ENCODE data around the gene P2RX1.
"Not testable (repeated sequence)": the region's sequence is repeated elsewhere in the genome, so short reads cannot be mapped to it uniquely, and the experiment has no call there.

P2RX1 gene

DNA sequence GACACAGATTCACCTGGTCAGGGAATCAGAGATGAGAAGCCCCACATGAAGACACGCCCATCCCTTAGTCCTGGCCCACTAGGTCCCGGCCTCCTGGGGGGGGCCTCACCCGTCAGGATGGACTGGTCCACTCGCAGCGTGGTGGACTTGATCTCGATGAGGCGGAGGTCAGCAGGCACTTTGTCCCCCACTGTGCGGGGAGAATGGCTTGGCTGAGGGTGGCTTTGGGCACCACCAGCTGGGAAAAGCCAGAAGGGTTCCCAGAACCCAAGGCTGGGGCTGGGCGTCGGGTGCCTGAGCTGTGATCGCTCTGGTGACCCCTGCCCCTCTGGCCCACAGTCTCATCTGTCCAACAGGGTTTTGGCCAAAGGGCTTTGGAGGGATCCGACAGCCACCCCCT is 34.3 kb upstream of the P2RX1 start:
- no peaks in the 10 kb centered on the region for H3K9me3 ChIP-seq (ENCODE audit: low read length)
- no peak overlapping the region for H3K27ac ChIP-seq (ENCODE audit: low read depth, low read length)
- no peaks in the 10 kb centered on the region for H3K4me1 ChIP-seq (ENCODE audit: insufficient read depth, low read length)
- H3K27me3 ChIP-seq (ENCODE audit: control insufficient read depth in 1 of 2, insufficient read depth in 2 of 2, low read length in 2 of 2), result no peaks in the 10 kb centered on the region
- H3K4me3 ChIP-seq (ENCODE audit: low read depth in 1 of 2, low read length in 2 of 2), result no peak overlapping the region
- no peaks in the 10 kb centered on the region for H3K36me3 ChIP-seq (ENCODE audit: insufficient read depth, low read length)
- H3K9ac ChIP-seq (ENCODE audit: low read length), result no peak overlapping the region

DNA sequence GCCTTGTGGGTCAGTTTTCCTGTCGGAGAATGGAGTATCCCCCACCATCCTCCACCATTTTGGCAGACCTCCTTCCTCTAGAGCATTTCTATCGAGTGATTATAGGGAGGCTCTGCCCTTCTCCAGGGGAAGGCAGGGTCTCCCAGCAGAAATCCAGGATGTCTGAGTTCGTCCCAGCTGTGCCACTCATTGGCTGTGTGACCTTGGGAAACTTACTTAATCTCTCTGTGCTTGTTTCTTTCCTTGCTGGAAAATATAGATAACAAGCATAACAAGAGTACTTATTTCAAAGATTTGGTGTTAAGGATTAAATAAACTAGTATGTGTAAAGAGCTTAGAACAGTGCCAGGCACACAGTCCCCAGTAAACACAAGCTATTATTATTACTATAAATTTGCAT is 33.2 kb upstream of the P2RX1 start:
- Histone ChIP-seq H3K9me3 (ENCODE audit: low read length) (no peaks in the 10 kb centered on the region), H3K27ac (ENCODE audit: low read depth, low read length) (no peak overlapping the region), H3K4me1 (ENCODE audit: insufficient read depth, low read length) (peaks cover 2% of the 10 kb centered on the region), H3K27me3 (ENCODE audit: control insufficient read depth in 1 of 2, insufficient read depth in 2 of 2, low read length in 2 of 2) (no peaks in the 10 kb centered on the region), H3K4me3 (ENCODE audit: low read depth in 1 of 2, low read length in 2 of 2) (no peak overlapping the region), H3K9ac (ENCODE audit: low read length) (no peak overlapping the region), H3K36me3 (ENCODE audit: insufficient read depth, low read length) (no peaks in the 10 kb centered on the region)

DNA sequence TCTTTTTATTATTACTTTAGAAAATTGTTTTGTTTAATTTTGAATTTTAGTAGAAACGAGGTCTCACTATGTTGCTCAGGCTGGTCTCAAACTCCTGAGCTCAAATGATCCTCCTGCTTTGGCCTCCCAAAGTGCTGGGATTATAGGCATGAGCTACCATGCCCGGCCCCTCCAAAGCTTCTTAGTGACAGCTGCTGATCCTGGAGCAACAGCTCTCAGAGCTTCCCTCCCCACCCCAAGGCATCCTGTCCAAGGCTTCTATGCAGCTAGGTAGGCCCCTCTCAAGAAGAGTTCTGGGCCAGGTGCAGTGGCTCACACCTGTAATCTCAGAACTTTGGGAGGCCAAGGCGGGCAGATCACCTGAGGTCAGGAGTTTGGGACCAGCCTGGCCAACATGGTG is 32.3 kb upstream of the P2RX1 start:
- not testable (repeated sequence) for H3K9me3 ChIP-seq (ENCODE audit: low read length); H3K4me1 ChIP-seq (ENCODE audit: insufficient read depth, low read length); H3K9ac ChIP-seq (ENCODE audit: low read length); H3K36me3 ChIP-seq (ENCODE audit: insufficient read depth, low read length); H3K4me3 ChIP-seq (ENCODE audit: low read depth in 1 of 2, low read length in 2 of 2); H3K27me3 ChIP-seq (ENCODE audit: control insufficient read depth in 1 of 2, insufficient read depth in 2 of 2, low read length in 2 of 2); H3K27ac ChIP-seq (ENCODE audit: low read depth, low read length)

GRCh38 chr17:3947318-3947810 is 31.1 kb upstream of the P2RX1 start:
- Histone ChIP-seq H3K4me3 (ENCODE audit: low read depth in 1 of 2, low read length in 2 of 2) (no peak overlapping the region), H3K36me3 (ENCODE audit: insufficient read depth, low read length) (no peaks in the 10 kb centered on the region), H3K27ac (ENCODE audit: low read depth, low read length) (no peak overlapping the region)

GRCh38 chr17:3946711-3947235 is 30.5 kb upstream of the P2RX1 start:
- Histone ChIP-seq H3K36me3 (ENCODE audit: insufficient read depth, low read length) (no peaks in the 10 kb centered on the region), H3K27me3 (ENCODE audit: control insufficient read depth in 1 of 2, insufficient read depth in 2 of 2, low read length in 2 of 2) (no peaks in the 10 kb centered on the region), H3K4me1 (ENCODE audit: insufficient read depth, low read length) (peaks cover 9% of the 10 kb centered on the region), H3K4me3 (ENCODE audit: low read depth in 1 of 2, low read length in 2 of 2) (no peak overlapping the region), H3K27ac (ENCODE audit: low read depth, low read length) (no peak overlapping the region), H3K9me3 (ENCODE audit: low read length) (no peaks in the 10 kb centered on the region), H3K9ac (ENCODE audit: low read length) (no peak overlapping the region)

More at GRCh38 chr17:3947318-3947810, 31.1 kb upstream of the P2RX1 start:
- peaks cover 9% of the 10 kb centered on the region for H3K4me1 ChIP-seq (ENCODE audit: insufficient read depth, low read length)
- H3K27me3 ChIP-seq (ENCODE audit: control insufficient read depth in 1 of 2, insufficient read depth in 2 of 2, low read length in 2 of 2), result no peaks in the 10 kb centered on the region
- H3K9ac ChIP-seq (ENCODE audit: low read length), result no peak overlapping the region
- no peaks in the 10 kb centered on the region for H3K9me3 ChIP-seq (ENCODE audit: low read length)

GRCh38 chr17:3944485-3945388 is 28.5 kb upstream of the P2RX1 start:
- H3K4me1 ChIP-seq (ENCODE audit: insufficient read depth, low read length), result peaks cover 9% of the 10 kb centered on the region
- H3K9ac ChIP-seq (ENCODE audit: low read length), result no peak overlapping the region
- no peaks in the 10 kb centered on the region for H3K9me3 ChIP-seq (ENCODE audit: low read length)
- H3K4me3 ChIP-seq (ENCODE audit: low read depth in 1 of 2, low read length in 2 of 2), result peak overlapping the region in 1 of 2 donors; percentile 58
- H3K27ac ChIP-seq (ENCODE audit: low read depth, low read length), result peak overlapping the region; percentile 63
- H3K27me3 ChIP-seq (ENCODE audit: control insufficient read depth in 1 of 2, insufficient read depth in 2 of 2, low read length in 2 of 2), result no peaks in the 10 kb centered on the region
- no peaks in the 10 kb centered on the region for H3K36me3 ChIP-seq (ENCODE audit: insufficient read depth, low read length)

GRCh38 chr17:3943240-3943891 is 27.1 kb upstream of the P2RX1 start:
- no peak overlapping the region for H3K4me3 ChIP-seq (ENCODE audit: low read depth in 1 of 2, low read length in 2 of 2)
- no peaks in the 10 kb centered on the region for H3K9me3 ChIP-seq (ENCODE audit: low read length)
- no peak overlapping the region for H3K27ac ChIP-seq (ENCODE audit: low read depth, low read length)
- H3K4me1 ChIP-seq (ENCODE audit: insufficient read depth, low read length), result peaks cover 9% of the 10 kb centered on the region
- no peaks in the 10 kb centered on the region for H3K36me3 ChIP-seq (ENCODE audit: insufficient read depth, low read length)
- no peak overlapping the region for H3K9ac ChIP-seq (ENCODE audit: low read length)
- no peaks in the 10 kb centered on the region for H3K27me3 ChIP-seq (ENCODE audit: control insufficient read depth in 1 of 2, insufficient read depth in 2 of 2, low read length in 2 of 2)

DNA sequence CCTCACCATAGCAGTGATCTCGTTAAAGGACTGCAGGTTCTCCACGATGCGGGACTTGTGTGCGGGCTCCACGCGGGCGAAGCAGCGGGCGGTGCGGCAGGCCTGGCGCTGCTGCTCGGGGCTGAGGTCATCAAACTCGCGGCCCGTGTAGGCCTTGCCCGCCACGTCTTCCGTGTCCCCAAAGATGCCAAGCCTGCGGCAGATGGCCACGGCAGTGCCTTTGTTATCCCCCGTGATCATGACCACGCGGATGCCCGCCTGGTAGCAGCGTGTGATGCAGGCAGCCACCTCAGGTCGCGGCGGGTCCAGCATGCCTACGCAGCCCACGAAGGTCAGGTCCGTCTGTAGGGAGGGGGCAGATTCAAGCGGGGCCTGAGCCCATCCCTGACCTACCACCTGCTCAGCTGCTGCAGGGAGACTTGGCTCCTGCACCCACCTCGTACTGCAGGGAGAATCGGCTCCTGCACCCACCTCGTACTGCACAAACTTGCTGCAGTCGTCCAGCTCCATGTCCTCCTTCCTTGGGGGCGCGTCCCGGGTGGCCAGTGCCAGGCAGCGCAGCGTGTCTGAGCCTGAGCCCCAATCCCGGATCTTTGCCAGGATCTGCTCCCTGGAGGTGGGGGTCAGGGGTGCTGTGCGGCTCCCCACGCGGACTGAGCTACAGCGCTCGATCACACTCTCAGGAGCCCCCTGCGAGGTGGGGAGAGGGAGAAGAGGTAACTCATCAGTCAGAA is 24.9 kb upstream of the P2RX1 start:
- Histone ChIP-seq H3K27me3 (ENCODE audit: control insufficient read depth in 1 of 2, insufficient read depth in 2 of 2, low read length in 2 of 2) (no peaks in the 10 kb centered on the region), H3K36me3 (ENCODE audit: insufficient read depth, low read length) (no peaks in the 10 kb centered on the region), H3K27ac (ENCODE audit: low read depth, low read length) (no peak overlapping the region), H3K4me3 (ENCODE audit: low read depth in 1 of 2, low read length in 2 of 2) (no peak overlapping the region), H3K9ac (ENCODE audit: low read length) (no peak overlapping the region), H3K9me3 (ENCODE audit: low read length) (no peaks in the 10 kb centered on the region), H3K4me1 (ENCODE audit: insufficient read depth, low read length) (peaks cover 9% of the 10 kb centered on the region)

DNA sequence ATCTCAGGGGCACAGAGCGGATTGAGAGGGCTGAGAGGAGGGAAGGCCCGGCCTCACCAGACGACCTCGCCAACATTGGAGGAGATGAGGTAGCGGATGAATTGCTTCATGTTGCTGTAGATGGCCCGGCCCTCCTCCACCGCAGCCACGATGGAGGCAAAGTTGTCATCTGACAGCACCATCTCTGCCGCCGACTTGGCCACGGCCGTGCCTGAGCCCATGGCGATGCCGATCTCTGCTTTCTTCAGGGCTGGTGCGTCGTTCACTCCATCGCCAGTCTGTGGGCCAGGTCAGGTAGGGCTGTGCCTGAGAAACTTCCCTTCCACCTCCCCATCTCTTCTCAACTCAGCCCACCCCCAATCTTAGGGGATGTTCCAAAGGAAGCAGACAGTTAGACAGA is 21.1 kb upstream of the P2RX1 start:
- Histone ChIP-seq H3K27me3 (ENCODE audit: control insufficient read depth in 1 of 2, insufficient read depth in 2 of 2, low read length in 2 of 2) (no peaks in the 10 kb centered on the region), H3K9ac (ENCODE audit: low read length) (no peak overlapping the region), H3K27ac (ENCODE audit: low read depth, low read length) (no peak overlapping the region), H3K9me3 (ENCODE audit: low read length) (no peaks in the 10 kb centered on the region), H3K4me3 (ENCODE audit: low read depth in 1 of 2, low read length in 2 of 2) (no peak overlapping the region), H3K36me3 (ENCODE audit: insufficient read depth, low read length) (no peaks in the 10 kb centered on the region), H3K4me1 (ENCODE audit: insufficient read depth, low read length) (no peaks in the 10 kb centered on the region)

DNA sequence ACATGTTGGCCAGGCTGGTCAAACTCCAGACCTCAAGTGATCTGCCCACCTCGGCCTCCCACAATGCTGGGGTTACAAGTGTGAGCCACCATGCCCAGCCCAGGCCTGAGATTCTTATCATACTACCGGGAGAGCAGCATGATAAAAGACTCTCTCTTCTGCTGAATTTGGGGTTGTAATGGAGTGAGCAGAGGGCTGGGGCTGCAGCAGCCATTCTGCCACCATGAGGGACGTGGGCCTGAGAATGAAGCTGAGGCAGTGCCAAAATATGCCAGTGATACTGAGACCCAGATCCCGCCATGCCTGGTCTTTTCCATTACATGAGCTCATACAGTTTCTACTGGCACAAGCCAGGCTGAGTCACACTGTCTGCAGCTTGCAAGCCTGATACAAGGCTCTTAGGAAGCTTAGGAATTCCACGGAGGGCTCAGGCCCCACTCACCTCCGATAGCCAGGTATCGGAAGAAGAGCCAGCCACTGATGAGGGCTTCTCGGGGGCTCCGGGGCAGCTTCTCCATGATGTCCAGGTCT is 19.6 kb upstream of the P2RX1 start:
- Histone ChIP-seq H3K27ac (ENCODE audit: low read depth, low read length) (no peak overlapping the region), H3K9me3 (ENCODE audit: low read length) (no peaks in the 10 kb centered on the region), H3K4me1 (ENCODE audit: insufficient read depth, low read length) (no peaks in the 10 kb centered on the region), H3K4me3 (ENCODE audit: low read depth in 1 of 2, low read length in 2 of 2) (no peak overlapping the region), H3K27me3 (ENCODE audit: control insufficient read depth in 1 of 2, insufficient read depth in 2 of 2, low read length in 2 of 2) (no peaks in the 10 kb centered on the region), H3K9ac (ENCODE audit: low read length) (no peak overlapping the region), H3K36me3 (ENCODE audit: insufficient read depth, low read length) (no peaks in the 10 kb centered on the region)

GRCh38 chr17:3935140-3935542 is 18.9 kb upstream of the P2RX1 start:
- Histone ChIP-seq H3K36me3 (ENCODE audit: insufficient read depth, low read length) (no peaks in the 10 kb centered on the region), H3K9me3 (ENCODE audit: low read length) (no peaks in the 10 kb centered on the region), H3K27ac (ENCODE audit: low read depth, low read length) (no peak overlapping the region), H3K4me1 (ENCODE audit: insufficient read depth, low read length) (no peaks in the 10 kb centered on the region), H3K27me3 (ENCODE audit: control insufficient read depth in 1 of 2, insufficient read depth in 2 of 2, low read length in 2 of 2) (no peaks in the 10 kb centered on the region), H3K4me3 (ENCODE audit: low read depth in 1 of 2, low read length in 2 of 2) (no peak overlapping the region), H3K9ac (ENCODE audit: low read length) (no peak overlapping the region)

Measured in muscle layer of colon (tissue), 2 donors.